PC-9 (cell line): ENCODE results near the gene TMEM151A. TPM values are rescaled to one million over a fixed set of nuclear protein-coding genes. Genes with fewer than 3 reads are reported as not detected.

Source experiments
- BruUV-seq: library from RNA; stranded (reverse); fragments of 400-500 nt; replicated peaks from 2 replicates; lab custom pipeline; 2021; lab: Mats Ljungman, UMichigan
- CTCF ChIA-PET: fragments of 300-600 bp; sonication (Branson Sonifier 250); formaldehyde crosslinking; loops from one replicate; lab custom pipeline; 2022; ENCODE audit warnings: antibody characterized with exemption; lab: Charles Lee
- POLR2A ChIA-PET: fragments of 300-600 bp; sonication (Branson Sonifier 250); formaldehyde crosslinking; loops from one replicate; lab custom pipeline; 2022; ENCODE audit warnings: antibody characterized with exemption; ENCODE audit not compliant: unreplicated experiment; lab: Charles Lee
- DNase-seq, 2 experiments: peaks; one replicate each; pipeline versions ENCODE4 v3.0.0 to v3.0.0-alpha.2; 2015 to 2022; ENCODE audit warnings: mixed read lengths in 1 of 2
- H2AFZ ChIP-seq: fragments of 200-600 bp; sonication (generic); 2 replicates; pipeline ENCODE4 v1.8.1; 2017; ENCODE audit warnings: antibody characterized with exemption
- H3F3A ChIP-seq: fragments of 200-600 bp; sonication (generic); 2 replicates; pipeline ENCODE4 v1.8.1; 2017; ENCODE audit warnings: antibody characterized with exemption, mild to moderate bottlenecking, low read depth; ENCODE audit not compliant: insufficient read depth
- H3K27ac ChIP-seq: fragments of 200-600 bp; sonication (generic); 2 replicates; pipeline ENCODE4 v1.6.1; 2016; ENCODE audit warnings: mixed run types
- H3K27me3 ChIP-seq: fragments of 200-600 bp; sonication (generic); 2 replicates; pipeline ENCODE4 v1.6.1; 2016; ENCODE audit warnings: low read depth, mixed run types; ENCODE audit not compliant: insufficient read depth
- H3K36me3 ChIP-seq: fragments of 200-600 bp; sonication (generic); 2 replicates; pipeline ENCODE4 v1.6.1; 2016; ENCODE audit warnings: low read depth, mixed run types
- H3K4me1 ChIP-seq: fragments of 200-600 bp; sonication (generic); replicated peaks from 2 replicates; pipeline ENCODE4 v1.6.1; 2016; ENCODE audit warnings: mixed run types; ENCODE audit not compliant: insufficient read depth
- H3K4me2 ChIP-seq: fragments of 200-600 bp; sonication (generic); 2 replicates; pipeline ENCODE4 v1.6.1; 2017; ENCODE audit warnings: mixed run types
- H3K4me3 ChIP-seq: fragments of 200-600 bp; sonication (generic); 2 replicates; pipeline ENCODE4 v1.6.1; 2016; ENCODE audit warnings: mixed run types
- H3K79me2 ChIP-seq: fragments of 200-600 bp; sonication (generic); 2 replicates; pipeline ENCODE4 v1.6.1; 2017; ENCODE audit warnings: low read depth, mixed run types
- H3K9me2 ChIP-seq: fragments of 200-600 bp; sonication (generic); 2 replicates; pipeline ENCODE4 v1.8.1; 2017; ENCODE audit warnings: mild to moderate bottlenecking; ENCODE audit not compliant: insufficient read depth
- H3K9me3 ChIP-seq: fragments of 200-600 bp; sonication (generic); 2 replicates; pipeline ENCODE4 v1.8.1; 2016; ENCODE audit warnings: low read depth; ENCODE audit not compliant: insufficient read depth
- H4K20me1 ChIP-seq: fragments of 200-600 bp; sonication (generic); 2 replicates; pipeline ENCODE4 v1.8.1; 2017; ENCODE audit not compliant: insufficient read depth
- CTCF ChIP-seq: fragments of 200-600 bp; sonication (generic); conservative IDR thresholded peaks from 2 replicates; pipeline ENCODE4 v1.6.1; 2017; ENCODE audit warnings: mixed run types, antibody characterized with exemption, mild to moderate bottlenecking, moderate library complexity
- EZH2 ChIP-seq: fragments of 200-600 bp; sonication (generic); IDR thresholded peaks from 2 replicates; pipeline ENCODE4 v1.8.0; 2017; ENCODE audit warnings: antibody characterized with exemption, low read depth
- intact Hi-C: fragments of 100-400 bp; cut with micrococcal nuclease; formaldehyde crosslinking; loops from one replicate; pipeline ENCODE4 v1.10.0; 2022; ENCODE audit not compliant: unreplicated experiment
- total RNA-seq: library from RNA; stranded (reverse); gene quantifications from 2 replicates; pipeline ENCODE4 v1.2.3, GENCODE V29; 2021

The TMEM151A gene
- total RNA-seq, 1 experiment from 2014 or later, result 0.22 TPM

- Histone ChIP-seq H3K4me3 (no peak overlapping the region), H3K9me3 (no peaks in the 10 kb centered on the region), H4K20me1 (no peaks in the 10 kb centered on the region), H3K4me1 (peaks cover 37% of the 10 kb centered on the region), H3K4me2 (no peak overlapping the region), H2AFZ (no peak overlapping the region), H3F3A (peaks cover 10% of the 10 kb centered on the region; the same call in 1 of the 2 replicates), H3K36me3 (no peaks in the 10 kb centered on the region), H3K27ac (no peak overlapping the region), H3K79me2 (peaks cover 8% of the 10 kb centered on the region; the same call in 1 of the 2 replicates), H3K27me3 (no peaks in the 10 kb centered on the region), H3K9me2 (no peaks in the 10 kb centered on the region)
- BruUV-seq, result no TSS peak
- no peak for TF ChIP-seq EZH2
- no peak for TF ChIP-seq CTCF
- DNase-seq, result no peak
- ChIA-PET POLR2A (no interaction called here), CTCF (interaction anchor here (0.5 to 0.6 kb wide), 2 partner anchors 11 to 1299 kb away, joined by 3 read pairs; no protein-coding TSS in a partner anchor)
- intact Hi-C loops, result no loop called here
Observed at GRCh38 chr11:66330931-66331330, 39.2 kb downstream of the TMEM151A start.

GRCh38 chr11:66331542-66332370, 40.1 kb downstream of the TMEM151A start:
- H3F3A ChIP-seq, result peaks cover 15% of the 10 kb centered on the region; the same call in 1 of the 2 replicates
- 0 out of 2 replicates have a peak, but pooled peaks cover under 1% of the 10 kb centered on the region for H4K20me1 ChIP-seq
- POLR2A ChIA-PET, result no interaction called here
- H3K4me3 ChIP-seq, result no peak overlapping the region
- no peak overlapping the region for H3K27ac ChIP-seq
- intact Hi-C loops, result no loop called here
- no peak overlapping the region for H2AFZ ChIP-seq
- H3K27me3 ChIP-seq, result no peaks in the 10 kb centered on the region
- H3K9me3 ChIP-seq, result no peaks in the 10 kb centered on the region
- H3K9me2 ChIP-seq, result no peaks in the 10 kb centered on the region
- H3K4me1 ChIP-seq, result peaks cover 29% of the 10 kb centered on the region
- no peaks in the 10 kb centered on the region for H3K36me3 ChIP-seq
- no peak overlapping the region for H3K4me2 ChIP-seq
- CTCF ChIA-PET, result interaction anchor here (0.6 kb wide), 2 partner anchors 33 to 1298 kb away, joined by 3 read pairs; no protein-coding TSS in a partner anchor
- TF ChIP-seq EZH2 (no peak), CTCF (no peak)
- peaks cover 8% of the 10 kb centered on the region; the same call in 1 of the 2 replicates for H3K79me2 ChIP-seq
- no peak for DNase-seq
- BruUV-seq, result no TSS peak

- ChIA-PET CTCF (interaction anchor here (0.6 kb wide), 1 partner anchor 32 kb away, joined by 3 read pairs; no protein-coding TSS in a partner anchor), POLR2A (no interaction called here)
- Histone ChIP-seq H3K4me3 (no peak overlapping the region), H3K36me3 (no peaks in the 10 kb centered on the region), H3K4me2 (no peak overlapping the region), H3K27me3 (no peaks in the 10 kb centered on the region), H2AFZ (no peak overlapping the region), H3K9me2 (no peaks in the 10 kb centered on the region), H3K79me2 (peaks cover 8% of the 10 kb centered on the region; the same call in 1 of the 2 replicates), H3K27ac (no peak overlapping the region), H3F3A (peaks cover 24% of the 10 kb centered on the region; the same call in 1 of the 2 replicates), H4K20me1 (peaks cover 8% of the 10 kb centered on the region), H3K9me3 (no peaks in the 10 kb centered on the region), H3K4me1 (peaks cover 27% of the 10 kb centered on the region)
- TF ChIP-seq EZH2 (no peak), CTCF (no peak)
- DNase-seq, result no peak
- intact Hi-C loops, result no loop called here
- BruUV-seq, result no TSS peak
Observed at GRCh38 chr11:66332371-66333219, 40.9 kb downstream of the TMEM151A start.
